ENCODE measurements around the gene RAD21L1. TPM values are rescaled to one million over a fixed set of nuclear protein-coding genes. Genes with fewer than 3 reads are reported as not detected.

The RAD21L1 gene
- total RNA-seq, 1 donor from 2014 or later, result not detected

DNA sequence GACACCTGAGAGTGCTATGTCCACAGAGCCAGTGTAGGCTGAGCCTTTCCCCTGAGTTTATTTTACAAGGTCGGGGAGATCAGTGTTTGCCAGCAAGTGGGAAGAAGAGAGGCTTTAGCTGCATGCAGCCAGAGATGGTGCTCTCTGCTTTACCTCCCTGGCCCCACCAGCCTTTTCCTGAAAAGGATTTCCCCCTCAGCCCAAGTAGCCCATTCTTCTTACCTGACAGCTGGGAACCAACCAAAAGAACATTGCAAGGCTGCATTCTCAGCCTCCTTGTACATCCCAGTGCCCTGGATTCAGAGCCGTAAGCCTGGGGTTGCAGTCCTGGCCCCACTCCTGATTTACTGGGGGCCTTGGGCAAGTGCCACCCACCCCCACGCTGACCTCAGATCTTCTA is 57.1 kb downstream of the RAD21L1 start:
- Histone ChIP-seq H3K27ac (no peak overlapping the region), H3K36me3 (no peaks in the 10 kb centered on the region), H3K9me3 (ENCODE audit: low read depth) (no peaks in the 10 kb centered on the region), H3F3A (ENCODE audit: low read depth) (peaks cover 10% of the 10 kb centered on the region), H3K79me2 (ENCODE audit: low read depth) (no peaks in the 10 kb centered on the region), H4K20me1 (ENCODE audit: low read depth) (no peaks in the 10 kb centered on the region), H3K27me3 (no peaks in the 10 kb centered on the region), H3K4me1 (peaks cover 35% of the 10 kb centered on the region), H3K4me2 (no peak overlapping the region), H3K9ac (no peak overlapping the region), H3K4me3 (no peak overlapping the region), H2AFZ (replicated peaks) (no peak overlapping the region)
- Mint-ChIP-seq H3K4me3 (no peak overlapping the region), H3K36me3 (no peaks in the 10 kb centered on the region), H3K27ac (no peak overlapping the region), H3K27me3 (ENCODE audit: insufficient read depth, low read depth) (no peaks in the 10 kb centered on the region), H3K9me3 (no peaks in the 10 kb centered on the region), H3K4me1 (peaks cover 8% of the 10 kb centered on the region)
- TF ChIP-seq CTCF (IDR thresholded peaks at IDR 0.05), result no peak
- no peak for TF ChIP-seq EZH2phosphoT487 (IDR thresholded peaks at IDR 0.05)
- no peak for TF ChIP-seq EZH2 (IDR thresholded peaks at IDR 0.05)
- no peak for DNase-seq (ENCODE audit: low spot score)

- H3K4me3 ChIP-seq, result no peak overlapping the region
- H3K9ac ChIP-seq, result no peak overlapping the region
- H3K27ac ChIP-seq, result no peak overlapping the region
These were observed 58.0 kb downstream of the RAD21L1 start for GRCh38 chr20:1283522-1284510.

GRCh38 chr20:1286267-1287024 is 60.6 kb downstream of the RAD21L1 start:
- Histone ChIP-seq H4K20me1 (ENCODE audit: low read depth) (no peaks in the 10 kb centered on the region), H3K4me2 (peak overlapping the region; percentile 32), H3K79me2 (ENCODE audit: low read depth) (no peaks in the 10 kb centered on the region), H3K4me1 (peaks cover 35% of the 10 kb centered on the region), H3K27me3 (no peaks in the 10 kb centered on the region), H3K27ac (no peak overlapping the region), H3K36me3 (no peaks in the 10 kb centered on the region), H3K4me3 (no peak overlapping the region), H3F3A (ENCODE audit: low read depth) (peaks cover 10% of the 10 kb centered on the region), H2AFZ (replicated peaks) (no peak overlapping the region), H3K9me3 (ENCODE audit: low read depth) (no peaks in the 10 kb centered on the region), H3K9ac (no peak overlapping the region)
- Mint-ChIP-seq H3K27ac (peak overlapping the region; percentile 18), H3K36me3 (no peaks in the 10 kb centered on the region), H3K4me1 (peaks cover 8% of the 10 kb centered on the region), H3K4me3 (no peak overlapping the region), H3K9me3 (no peaks in the 10 kb centered on the region), H3K27me3 (ENCODE audit: insufficient read depth, low read depth) (no peaks in the 10 kb centered on the region)
- no peak for DNase-seq (ENCODE audit: low spot score)
- TF ChIP-seq EZH2 (IDR thresholded peaks at IDR 0.05), result no peak
- TF ChIP-seq CTCF (IDR thresholded peaks at IDR 0.05), result no peak
- no peak for TF ChIP-seq EZH2phosphoT487 (IDR thresholded peaks at IDR 0.05)

More at GRCh38 chr20:1283522-1284510, 58.0 kb downstream of the RAD21L1 start:
- Histone ChIP-seq H3K9me3 (ENCODE audit: low read depth) (no peaks in the 10 kb centered on the region), H3K4me1 (peaks cover 35% of the 10 kb centered on the region), H3K79me2 (ENCODE audit: low read depth) (no peaks in the 10 kb centered on the region), H4K20me1 (ENCODE audit: low read depth) (no peaks in the 10 kb centered on the region), H2AFZ (replicated peaks) (no peak overlapping the region), H3K4me2 (peak overlapping the region; percentile 12), H3F3A (ENCODE audit: low read depth) (peaks cover 10% of the 10 kb centered on the region), H3K27me3 (no peaks in the 10 kb centered on the region), H3K36me3 (no peaks in the 10 kb centered on the region)
- Mint-ChIP-seq H3K9me3 (no peaks in the 10 kb centered on the region), H3K36me3 (no peaks in the 10 kb centered on the region), H3K27ac (no peak overlapping the region), H3K27me3 (ENCODE audit: insufficient read depth, low read depth) (no peaks in the 10 kb centered on the region), H3K4me3 (no peak overlapping the region), H3K4me1 (peaks cover 8% of the 10 kb centered on the region)
- TF ChIP-seq EZH2 (IDR thresholded peaks at IDR 0.05) (no peak), EZH2phosphoT487 (IDR thresholded peaks at IDR 0.05) (no peak), CTCF (IDR thresholded peaks at IDR 0.05) (no peak)
- DNase-seq (ENCODE audit: low spot score), result no peak
